Fibroblast of skin of right biceps (primary cell): ENCODE measurements around the gene TRIOBP.
"Not testable (repeated sequence)": the region's sequence is repeated elsewhere in the genome, so short reads cannot be mapped to it uniquely, and the experiment has no call there.

Source experiments
- DNase-seq: peaks from one replicate; pipeline ENCODE4 v3.0.0-alpha.2; 2013

Gene TRIOBP

DNA sequence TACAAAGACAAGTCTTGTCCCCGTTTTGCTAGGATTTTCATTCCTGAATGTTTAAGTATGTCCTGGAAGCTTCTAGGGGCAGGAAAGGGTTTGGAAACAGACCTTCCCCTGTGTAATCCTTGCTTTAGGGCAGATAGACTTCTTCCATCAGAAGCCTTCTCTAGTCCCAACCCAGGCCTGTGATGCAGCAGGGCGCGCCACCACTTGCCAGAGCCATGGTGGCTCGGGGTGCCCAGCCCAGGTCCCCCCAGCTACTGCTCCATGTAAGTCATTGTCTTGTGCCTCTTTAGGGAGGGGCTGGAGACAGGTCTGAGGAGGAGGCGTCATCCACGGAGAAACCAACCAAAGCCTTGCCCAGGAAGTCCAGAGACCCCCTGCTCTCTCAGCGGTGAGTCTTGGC is 6.4 kb upstream of the TRIOBP start:
- DNase-seq, result no peak

DNA sequence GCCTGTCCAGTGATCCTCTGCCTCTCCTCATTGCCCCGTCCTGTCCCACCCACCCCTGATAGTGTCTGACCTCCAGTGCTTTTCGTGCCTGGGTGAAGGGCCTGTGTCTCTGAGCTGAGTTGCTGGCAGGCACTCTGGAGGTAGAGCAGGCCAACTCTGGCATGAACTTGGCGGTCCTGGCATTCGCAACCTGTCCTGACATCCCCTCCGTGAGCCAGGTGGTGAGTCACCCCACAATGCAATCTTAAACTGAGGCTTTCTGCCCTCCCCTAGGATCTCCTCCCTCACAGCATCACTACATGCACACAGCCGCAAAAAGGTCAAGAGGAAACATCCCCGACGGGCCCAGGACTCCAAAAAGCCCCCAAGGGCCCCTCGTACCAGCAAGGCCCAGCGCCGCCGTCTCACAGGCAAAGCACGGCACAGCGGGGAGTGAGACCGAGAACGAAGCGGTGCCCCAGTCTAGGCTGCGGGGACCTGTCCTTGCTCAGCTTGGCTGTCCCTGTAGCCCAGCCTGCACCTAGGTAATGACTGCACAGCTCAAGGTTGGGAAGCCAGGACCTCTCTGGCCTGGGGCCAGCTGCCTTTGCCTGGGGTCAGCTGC is 5.8 kb upstream of the TRIOBP start:
- DNase-seq, result no peak

DNA sequence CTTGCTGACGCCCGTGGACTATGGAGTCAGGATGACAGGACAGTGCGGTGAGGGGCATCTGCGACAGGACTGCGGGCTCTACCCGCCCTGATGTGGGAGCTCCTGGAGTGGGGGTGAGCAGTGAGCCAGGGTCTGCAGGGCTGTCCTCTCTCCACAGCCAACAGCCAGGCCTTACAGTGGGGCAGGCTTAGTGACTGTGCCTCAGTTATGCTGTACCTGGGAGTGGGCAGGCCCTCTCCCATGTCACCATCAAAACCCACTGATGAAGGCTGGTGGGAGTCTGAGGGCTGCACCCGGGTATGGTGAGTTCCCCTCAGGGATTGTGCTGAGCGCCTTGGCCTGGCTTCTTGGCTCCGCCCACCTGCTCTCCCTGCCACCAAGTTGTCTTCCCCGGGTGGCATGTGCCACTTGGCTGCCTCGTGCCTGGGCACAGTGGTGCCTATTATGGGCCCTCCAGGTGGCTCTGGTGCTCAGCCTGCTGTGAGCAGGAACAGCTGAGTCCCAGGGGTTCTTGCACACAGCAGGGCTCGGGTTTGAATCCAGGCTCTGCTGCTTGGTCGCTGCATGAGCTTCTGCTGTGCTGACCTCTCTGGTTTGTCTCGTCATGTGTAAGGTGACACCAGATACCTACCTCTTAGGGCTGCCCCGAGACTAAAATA is 4.1 kb upstream of the TRIOBP start:
- DNase-seq, result no peak

DNA sequence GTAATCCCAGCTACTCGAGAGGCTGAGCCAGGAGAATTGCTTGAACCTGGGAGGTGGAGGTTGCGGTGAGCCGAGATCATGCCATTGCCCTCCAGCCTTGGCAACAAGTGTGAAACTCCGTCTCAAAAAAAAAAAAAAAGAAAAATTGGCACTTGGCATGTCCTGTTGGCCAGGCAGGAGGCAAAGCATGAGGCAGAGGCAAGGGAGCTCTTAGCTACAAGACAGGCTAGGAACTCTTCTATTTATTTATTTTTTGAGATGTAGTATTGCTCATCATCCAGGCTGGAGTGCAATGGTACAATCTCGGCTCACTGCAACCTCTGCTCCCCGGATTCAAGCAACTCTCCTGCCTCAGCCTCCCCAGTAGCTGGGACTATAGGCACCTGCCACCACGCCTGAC is 2.7 kb upstream of the TRIOBP start:
- DNase-seq, result not testable (repeated sequence)

DNA sequence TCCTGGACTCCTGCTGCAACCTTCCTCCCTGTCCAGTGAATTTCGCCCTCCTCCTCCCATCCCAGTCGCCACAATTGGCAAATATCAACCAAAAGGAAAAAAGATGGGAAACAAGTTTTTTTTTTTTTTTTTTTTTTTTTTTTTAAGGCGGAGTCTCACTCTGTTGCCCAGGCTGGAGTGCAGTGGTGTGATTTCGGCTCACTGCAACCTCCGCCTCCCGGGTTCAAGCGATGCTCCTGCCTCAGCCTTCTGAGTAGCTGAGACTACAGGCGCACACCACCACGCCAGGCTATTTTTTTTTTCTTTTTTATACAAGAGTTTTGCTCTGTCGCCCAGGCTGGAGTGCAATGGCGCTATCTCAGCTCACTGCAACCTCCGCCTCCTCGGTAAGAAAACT is 590 bp upstream of the TRIOBP start:
- DNase-seq, result not testable (repeated sequence)

DNA sequence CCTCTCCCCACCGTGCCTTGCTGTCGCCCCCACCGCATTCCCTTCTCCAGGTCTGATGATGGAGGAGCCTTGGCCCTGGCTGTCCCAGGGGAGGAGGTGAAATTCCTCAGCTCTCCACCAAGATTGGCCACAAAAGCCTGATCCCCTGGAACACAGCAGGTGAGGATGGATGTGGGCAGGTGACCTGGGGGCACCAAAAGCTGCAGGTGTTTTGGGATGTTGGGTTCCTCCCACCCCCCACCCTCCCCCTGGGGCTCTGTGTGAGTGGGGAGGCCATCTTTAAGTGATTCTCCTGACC is 639 bp downstream of the TRIOBP start:
- no peak for DNase-seq

DNA sequence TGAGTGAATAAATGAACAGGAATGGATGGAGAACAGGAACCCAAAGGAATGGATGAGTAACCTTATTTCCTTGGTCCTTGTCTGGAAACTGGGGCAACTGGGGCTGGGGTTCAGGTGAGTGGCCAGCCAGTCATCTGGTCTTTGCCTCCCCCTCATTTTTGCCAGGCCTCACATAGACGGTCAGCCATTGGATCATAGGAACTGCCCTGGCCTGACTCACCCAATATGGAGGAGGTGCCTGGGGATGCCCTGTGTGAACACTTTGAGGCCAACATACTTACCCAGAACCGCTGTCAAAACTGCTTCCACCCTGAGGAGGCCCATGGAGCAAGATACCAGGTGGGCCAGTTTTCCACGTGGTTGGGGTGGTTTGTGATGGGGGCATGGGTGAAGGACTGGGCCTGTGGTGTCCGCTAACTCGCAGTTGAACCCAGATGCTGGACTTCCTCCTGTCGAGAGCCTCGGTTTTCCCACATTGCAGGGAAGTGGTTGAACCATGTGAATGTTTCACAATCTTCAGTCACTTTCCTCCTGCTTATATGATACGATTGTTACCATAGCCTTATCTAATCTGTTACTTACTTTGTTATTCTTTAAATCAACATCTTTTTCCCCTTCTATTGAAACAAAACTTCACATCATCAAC is 4.4 kb downstream of the TRIOBP start:
- no peak for DNase-seq

DNA sequence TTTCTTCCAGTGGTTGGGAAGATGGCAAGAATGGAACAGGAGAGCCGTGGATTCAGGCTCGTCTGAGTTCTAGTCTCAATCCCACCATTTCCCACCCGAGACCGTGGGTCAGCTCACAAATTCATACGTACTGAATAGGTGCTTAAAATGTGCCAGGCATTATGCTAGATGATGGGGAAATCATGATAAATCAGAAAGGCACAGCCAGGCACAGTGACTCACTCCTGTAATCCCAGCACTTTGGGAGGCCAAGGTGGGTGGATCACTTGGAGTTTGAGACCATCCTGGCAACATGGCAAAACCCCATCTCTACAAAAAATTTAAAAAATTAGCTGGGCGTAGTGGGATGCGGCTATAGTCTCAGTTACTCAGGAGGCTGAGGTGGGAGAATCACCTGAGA is 7.1 kb downstream of the TRIOBP start:
- peak; percentile 8 for DNase-seq

DNA sequence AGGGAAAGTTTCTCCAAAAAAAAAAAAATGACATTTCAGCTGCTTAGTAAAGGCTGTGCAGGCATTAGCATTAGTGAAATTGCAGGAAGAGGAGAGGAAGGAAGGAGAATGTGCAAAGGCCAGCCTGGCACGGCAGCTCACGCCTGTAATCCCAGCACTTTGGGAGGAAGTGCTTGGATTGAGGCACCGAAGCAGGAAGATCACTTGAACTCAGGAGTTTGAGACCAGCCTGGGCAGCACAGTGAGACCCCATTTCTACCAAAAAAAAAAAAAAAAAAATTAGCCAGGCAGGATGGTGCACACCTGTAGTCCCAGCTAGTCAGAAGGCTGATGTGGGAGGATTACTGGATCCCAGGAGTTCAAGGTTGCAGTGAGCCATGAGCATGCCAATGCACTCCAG is 7.8 kb downstream of the TRIOBP start:
- no peak for DNase-seq

DNA sequence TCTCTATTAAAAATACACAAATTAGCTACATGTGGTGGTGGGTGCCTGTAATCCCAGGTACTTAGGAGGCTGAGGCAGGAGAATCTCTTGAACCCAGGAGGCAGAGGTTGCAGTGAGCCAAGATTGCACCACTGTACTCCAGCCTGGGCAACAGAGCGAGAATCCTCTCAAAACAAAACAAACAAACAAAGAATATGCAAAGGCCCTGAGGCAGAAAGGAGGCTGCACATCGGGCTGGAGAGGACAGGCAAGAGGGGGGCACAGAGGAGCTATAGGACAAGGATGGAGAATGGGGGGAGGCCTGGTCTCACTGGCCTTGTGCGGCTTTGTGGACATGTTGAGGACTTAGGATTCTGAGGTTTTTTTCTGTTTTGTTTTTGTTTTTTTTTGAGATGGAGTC is 8.4 kb downstream of the TRIOBP start:
- no peak for DNase-seq

DNA sequence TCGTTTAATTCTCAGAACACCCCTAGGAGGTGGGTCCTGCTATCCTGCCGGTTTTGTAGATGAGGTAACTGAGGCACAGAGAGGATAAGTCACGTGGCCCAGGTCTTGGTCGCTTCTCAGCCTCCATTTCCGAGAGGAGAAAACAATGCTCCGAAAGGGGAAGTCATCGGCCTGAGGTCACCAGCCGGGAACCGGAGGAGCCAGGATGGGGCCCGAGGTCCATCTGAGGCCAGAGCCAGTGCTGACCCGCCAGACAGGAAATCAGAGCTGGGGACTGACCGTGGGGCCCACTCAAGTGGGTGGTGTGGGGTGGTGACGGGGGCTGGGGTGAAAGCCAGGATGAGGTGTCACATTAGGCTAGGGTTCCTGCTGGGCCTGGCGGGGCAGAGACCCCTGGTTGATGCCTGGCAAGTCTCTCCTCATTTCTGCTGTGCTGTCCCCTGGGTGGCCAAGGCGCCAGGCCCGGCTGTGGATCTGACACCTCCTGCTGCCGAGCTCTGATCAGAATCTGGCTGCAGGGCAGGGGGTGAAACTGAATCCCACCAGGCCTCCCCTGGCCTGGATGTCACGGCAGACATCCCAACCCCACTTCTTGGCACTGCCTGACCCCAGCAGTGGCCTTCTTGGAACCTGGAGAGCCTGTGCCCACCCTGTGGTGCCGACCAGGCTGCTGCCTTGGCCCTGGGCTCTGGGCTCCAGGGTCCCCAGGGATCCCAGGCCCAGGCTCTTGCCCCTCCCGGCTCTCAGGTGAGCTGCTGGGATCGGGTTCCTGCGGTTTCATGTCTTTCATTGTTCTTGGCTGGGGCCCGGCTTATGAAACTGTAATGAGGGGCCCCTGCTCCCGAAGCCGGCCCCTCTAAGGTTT is 12.0 kb downstream of the TRIOBP start:
- DNase-seq, result no peak

DNA sequence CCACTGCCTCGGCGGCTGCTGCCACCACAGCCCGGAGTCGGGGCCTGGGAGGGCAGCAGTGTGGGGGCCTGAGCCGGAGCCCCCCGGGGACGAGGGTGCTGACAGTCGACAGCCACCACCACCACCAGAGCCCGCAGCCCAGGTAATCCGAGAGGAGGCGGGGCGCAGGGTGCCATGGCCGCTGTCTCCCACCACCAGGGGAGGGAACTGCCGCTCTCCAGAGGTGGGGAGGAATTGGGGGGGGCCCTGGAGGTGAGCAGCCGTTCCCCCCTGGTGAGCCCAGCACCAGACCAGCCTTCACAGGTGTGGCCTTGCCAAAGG is 12.6 kb downstream of the TRIOBP start:
- no peak for DNase-seq

DNA sequence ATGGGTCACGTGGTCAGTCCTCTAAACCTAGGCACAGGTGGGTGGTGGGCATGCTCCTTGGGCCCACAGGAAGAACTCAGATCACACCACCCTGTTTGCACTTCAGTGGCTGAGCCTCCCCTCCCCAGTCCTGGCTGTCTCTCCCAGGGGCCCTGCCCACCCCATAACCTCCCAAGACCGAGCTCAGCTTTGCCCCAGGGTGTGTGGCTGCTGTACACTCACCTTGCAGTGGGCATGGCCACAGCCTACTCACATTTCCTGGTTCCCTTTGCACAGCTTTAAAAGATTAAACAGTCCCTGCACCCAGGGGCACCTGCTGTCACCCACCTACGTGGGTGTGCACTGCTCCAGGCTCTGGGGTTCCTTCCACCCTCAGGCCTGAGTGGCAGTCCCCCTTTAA is 13.8 kb downstream of the TRIOBP start:
- no peak for DNase-seq

DNA sequence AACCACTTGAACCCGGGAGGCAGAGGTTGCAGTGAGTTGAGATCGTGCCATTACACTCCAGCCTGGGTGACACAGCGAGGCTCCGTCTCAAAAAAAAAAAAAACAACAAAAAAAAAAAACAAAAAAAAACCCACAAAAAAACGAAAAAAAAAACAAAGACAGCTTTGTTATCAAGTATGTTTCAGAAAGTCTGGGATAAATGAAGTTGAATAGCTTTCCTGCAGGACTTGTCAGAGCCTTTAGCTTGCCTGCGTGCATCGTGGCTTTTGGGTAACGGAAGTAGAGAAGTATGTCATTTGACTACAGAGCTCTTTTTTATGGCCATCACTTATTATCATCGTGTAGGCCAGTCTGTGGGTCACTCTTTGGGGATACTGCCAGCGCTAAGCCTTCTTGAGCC is 14.6 kb downstream of the TRIOBP start:
- DNase-seq, result no peak

DNA sequence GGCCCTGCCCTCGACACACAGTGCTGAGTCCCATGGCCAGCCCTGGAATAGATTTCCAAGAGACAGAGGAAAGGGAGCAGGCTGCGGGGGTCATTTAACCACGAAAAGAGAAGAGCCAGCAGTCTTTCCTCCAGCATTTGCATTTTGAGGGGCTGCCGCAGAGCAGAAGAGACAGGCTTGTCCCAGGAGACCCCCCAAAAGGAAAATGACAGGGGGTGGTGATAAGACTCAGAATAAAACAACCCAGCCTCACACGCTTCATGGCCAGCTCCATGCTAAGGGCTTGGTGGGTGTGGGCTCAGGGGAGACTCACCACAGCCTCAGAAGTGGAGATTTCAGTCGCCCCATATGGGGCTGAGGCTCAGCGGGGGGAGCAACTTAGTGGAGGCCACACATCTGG is 16.9 kb downstream of the TRIOBP start:
- DNase-seq, result no peak

DNA sequence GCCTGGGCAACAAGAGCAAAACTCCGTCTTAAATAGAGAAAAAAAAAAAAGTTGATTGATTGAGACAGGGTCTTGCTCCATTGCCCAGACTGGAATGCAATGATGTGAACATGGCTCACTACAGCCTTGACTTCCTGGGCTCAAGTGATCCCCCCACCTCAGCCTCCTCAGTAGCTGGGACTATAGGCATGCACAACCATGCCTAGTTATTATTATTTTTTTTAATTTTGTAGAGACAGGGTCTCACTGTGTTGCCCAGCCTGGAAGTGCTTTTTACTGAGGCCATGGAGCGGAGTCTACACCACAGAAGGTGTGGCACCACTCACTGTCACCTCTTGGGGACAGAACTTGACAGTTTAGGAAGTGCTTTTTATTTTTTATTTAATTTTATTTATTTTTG is 17.8 kb downstream of the TRIOBP start:
- DNase-seq, result no peak

DNA sequence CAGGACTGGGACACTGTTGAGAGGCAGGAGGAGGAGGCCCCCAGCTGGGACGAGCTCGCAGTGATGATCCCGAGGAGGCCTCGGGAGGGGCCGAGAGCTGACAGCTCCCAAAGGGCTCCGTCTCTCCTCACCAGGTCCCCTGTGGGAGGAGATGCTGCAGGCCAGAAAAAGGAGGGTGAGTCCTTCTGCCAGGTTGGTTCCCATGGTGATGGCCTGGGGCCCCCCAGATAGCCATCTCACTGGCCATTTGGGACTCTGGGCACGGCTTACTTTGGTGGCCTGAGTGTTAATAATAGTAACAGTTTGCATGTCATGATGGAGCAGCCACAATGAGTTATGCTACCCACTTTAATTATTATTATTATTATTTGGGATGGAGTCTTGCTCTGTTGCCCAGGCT is 18.9 kb downstream of the TRIOBP start:
- no peak for DNase-seq

DNA sequence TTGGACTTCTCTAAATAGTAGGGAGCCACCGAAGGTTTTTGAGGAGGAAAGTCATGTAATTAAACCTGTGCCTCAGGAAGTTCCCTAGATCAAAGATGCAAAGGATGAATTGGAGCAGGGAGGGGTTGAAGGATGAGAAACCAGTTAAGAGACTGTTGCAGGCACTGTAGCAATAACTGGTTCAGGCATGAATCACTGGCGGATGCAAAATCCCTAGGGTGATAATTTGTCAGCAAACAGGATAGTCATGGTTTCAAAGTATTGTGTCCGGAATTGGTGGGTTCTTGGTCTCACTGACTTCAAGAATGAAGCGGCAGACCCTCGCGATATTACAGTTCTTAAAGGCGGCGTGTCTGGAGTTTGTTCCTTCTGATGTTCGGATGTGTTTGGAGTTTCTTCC is 19.9 kb downstream of the TRIOBP start:
- peak; percentile 65 for DNase-seq

DNA sequence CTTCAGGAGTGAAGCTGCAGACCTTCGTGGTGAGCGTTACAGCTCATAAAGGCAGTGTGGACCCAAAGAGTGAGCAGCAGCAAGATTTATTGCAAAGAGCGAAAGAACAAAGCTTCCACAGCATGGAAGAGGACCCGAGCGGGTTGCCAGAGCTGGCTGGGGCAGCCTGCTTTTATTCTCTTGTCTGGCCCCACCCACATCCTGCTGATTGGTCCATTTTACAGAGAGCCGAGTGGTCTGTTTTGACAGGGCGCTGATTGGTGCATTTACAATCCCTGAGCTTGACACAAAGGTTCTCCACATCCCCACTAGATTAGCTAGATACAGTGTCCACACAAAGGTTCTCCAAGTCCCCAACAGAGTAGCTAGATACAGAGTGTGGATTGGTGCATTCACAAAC is 20.4 kb downstream of the TRIOBP start:
- not testable (repeated sequence) for DNase-seq

DNA sequence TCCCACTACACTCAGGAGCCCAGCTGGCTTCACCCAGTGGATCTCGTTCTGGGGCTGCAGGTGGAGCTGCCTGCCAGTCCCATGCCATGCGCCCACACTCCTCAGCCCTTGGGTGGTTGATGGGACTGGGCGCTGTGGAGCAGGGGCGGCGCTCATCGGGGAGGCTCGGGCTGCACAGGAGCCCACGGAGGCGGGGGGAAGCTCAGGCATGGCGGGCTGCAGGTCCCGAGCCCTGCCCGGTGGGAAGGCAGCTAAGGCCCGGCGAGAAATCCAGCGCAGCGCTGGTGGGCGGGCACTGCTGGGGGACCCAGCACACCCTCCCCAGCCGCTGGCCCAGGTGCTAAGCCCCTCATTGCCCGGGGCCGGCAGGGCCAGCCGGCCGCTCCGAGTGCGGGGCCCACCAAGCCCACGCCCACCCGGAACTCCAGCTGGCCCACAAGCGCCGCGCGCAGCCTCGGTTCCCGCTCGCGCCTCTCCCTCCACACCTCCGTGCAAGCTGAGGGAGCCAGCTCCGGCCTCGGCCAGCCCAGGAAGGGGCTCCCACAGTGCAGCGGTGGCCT is 21.0 kb downstream of the TRIOBP start:
- DNase-seq, result not testable (repeated sequence)

DNA sequence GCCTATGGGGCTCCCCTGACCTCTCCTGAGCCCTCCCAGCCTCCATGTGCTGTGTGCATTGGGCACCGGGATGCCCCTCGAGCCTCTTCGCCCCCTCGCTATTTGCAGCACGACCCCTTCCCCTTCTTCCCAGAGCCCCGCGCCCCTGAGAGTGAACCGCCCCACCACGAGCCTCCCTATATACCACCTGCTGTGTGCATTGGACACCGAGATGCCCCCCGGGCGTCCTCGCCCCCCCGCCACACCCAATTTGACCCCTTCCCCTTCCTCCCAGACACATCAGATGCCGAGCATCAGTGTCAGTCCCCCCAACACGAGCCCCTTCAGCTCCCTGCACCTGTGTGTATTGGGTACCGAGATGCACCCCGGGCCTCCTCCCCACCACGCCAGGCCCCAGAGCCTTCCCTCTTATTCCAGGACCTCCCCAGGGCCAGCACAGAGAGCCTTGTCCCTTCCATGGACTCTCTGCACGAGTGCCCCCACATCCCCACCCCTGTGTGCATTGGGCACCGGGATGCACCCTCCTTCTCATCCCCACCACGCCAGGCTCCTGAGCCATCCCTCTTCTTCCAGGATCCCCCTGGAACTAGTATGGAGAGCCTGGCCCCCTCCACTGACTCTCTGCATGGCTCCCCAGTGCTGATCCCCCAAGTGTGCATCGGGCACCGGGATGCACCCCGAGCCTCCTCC is 28.8 kb downstream of the TRIOBP start:
- no peak for DNase-seq

DNA sequence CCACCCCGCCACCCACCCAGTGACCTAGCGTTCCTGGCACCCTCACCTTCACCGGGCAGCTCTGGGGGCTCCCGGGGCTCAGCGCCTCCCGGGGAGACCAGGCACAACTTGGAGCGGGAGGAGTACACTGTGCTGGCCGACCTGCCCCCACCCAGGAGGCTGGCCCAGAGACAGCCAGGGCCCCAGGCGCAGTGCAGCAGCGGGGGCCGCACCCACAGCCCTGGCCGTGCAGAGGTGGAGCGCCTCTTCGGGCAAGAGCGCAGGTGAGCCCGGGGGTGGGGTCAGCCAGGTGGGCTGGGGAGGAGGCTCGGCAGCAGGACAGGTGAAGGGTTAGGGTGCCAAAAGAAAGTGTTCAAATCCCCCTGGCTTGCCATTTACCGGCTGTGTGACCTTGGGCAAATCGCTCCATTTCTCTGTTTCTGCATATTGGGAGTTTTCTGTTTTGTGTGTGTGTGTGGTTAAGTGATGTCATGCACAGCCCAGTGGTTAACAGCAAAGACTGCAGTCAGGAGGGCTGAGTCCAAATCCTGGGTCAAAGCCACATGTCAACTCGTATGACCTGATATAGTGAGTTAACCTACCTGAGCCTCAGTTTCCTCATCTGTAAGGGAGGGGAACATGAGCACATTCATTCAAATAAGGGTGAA is 29.5 kb downstream of the TRIOBP start:
- no peak for DNase-seq

DNA sequence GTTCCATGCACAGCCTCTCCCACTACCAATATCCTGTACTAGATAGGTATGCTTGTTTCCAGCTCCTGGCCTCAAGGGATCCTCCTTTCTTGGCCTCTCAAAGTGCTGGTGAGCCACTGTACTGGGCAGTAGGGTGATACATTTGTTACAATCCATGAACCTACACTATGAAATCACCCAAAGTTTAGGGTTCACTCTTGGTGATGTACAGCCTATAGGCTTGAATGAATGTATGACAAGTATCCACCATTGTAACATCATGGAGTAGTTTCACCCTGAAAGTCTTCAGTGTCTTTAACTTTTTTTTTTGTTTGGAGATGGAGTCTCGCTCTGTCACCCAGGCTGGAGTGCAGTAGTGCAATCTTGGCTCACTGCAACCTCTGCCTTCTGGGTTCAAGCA is 31.8 kb downstream of the TRIOBP start:
- no peak for DNase-seq
